Keratinocyte (primary cell): Measurements from ENCODE around the gene PAXIP1. TPM values are rescaled to one million over a fixed set of nuclear protein-coding genes. Genes with fewer than 3 reads are reported as not detected.

Source experiments
- DNase-seq: peaks from one replicate; pipeline ENCODE4 v3.0.0-alpha.2; 2011; ENCODE audit warnings: low read depth, missing footprints, low spot score
- FAIRE-seq: peaks from 2 replicates; lab custom pipeline; 2011; peaks lifted over from hg19 to GRCh38; lab: Jason Lieb, UNC
- H2AFZ ChIP-seq: 2 replicates; pipeline ENCODE4 v1.6.0; 2012; ENCODE audit warnings: low read length, control low read depth, inconsistent platforms; ENCODE audit not compliant: control insufficient read depth
- H3K27ac ChIP-seq: 2 replicates; pipeline ENCODE4 v1.5.1; 2011; ENCODE audit warnings: low read length; ENCODE audit not compliant: control insufficient read depth, insufficient read depth
- H3K27me3 ChIP-seq: 3 replicates; pipeline ENCODE4 v1.6.0; 2011; ENCODE audit warnings: low read length; ENCODE audit not compliant: control insufficient read depth, insufficient read depth; ENCODE audit errors: extremely low read depth
- H3K36me3 ChIP-seq, 2 experiments: 2 replicates in 1 of 2; 3 replicates in 1 of 2; pipeline ENCODE4 v1.5.1; 2011; ENCODE audit warnings: low read length in 2 of 2, mild to moderate bottlenecking in 1 of 2; ENCODE audit not compliant: control insufficient read depth in 2 of 2, insufficient read depth in 2 of 2; ENCODE audit errors: extremely low read depth in 1 of 2
- H3K4me1 ChIP-seq: 3 replicates; pipeline ENCODE4 v1.5.1; 2011; ENCODE audit warnings: low read length; ENCODE audit not compliant: control insufficient read depth, insufficient read depth; ENCODE audit errors: extremely low read depth
- H3K4me2 ChIP-seq: 3 replicates; pipeline ENCODE4 v1.6.0; 2011; ENCODE audit warnings: low read depth, low read length; ENCODE audit not compliant: control insufficient read depth, insufficient read depth; ENCODE audit errors: extremely low read depth
- H3K4me3 ChIP-seq, 3 experiments: fragments of 200-600 bp in 1 of 3; sonication (generic) in 1 of 3; 2 replicates in 2 of 3; 3 replicates in 1 of 3; pipeline ENCODE4 v1.5.1; 2011 to 2016; ENCODE audit warnings: low read length in 3 of 3, mild to moderate bottlenecking in 3 of 3, control low read depth in 2 of 3, inconsistent platforms in 1 of 3, low read depth in 1 of 3, mixed read lengths in 1 of 3, mixed run types in 1 of 3, moderate library complexity in 1 of 3; ENCODE audit not compliant: control insufficient read depth in 2 of 3, insufficient read depth in 2 of 3; ENCODE audit errors: extremely low read depth in 1 of 3
- H3K79me2 ChIP-seq: 2 replicates; pipeline ENCODE4 v1.6.0; 2012; ENCODE audit warnings: low read length; ENCODE audit not compliant: control insufficient read depth, insufficient read depth
- H3K9ac ChIP-seq: 3 replicates; pipeline ENCODE4 v1.6.0; 2011; ENCODE audit warnings: low read length; ENCODE audit not compliant: control insufficient read depth, insufficient read depth; ENCODE audit errors: extremely low read depth
- H3K9me1 ChIP-seq: 3 replicates; pipeline ENCODE4 v1.6.0; 2011; ENCODE audit warnings: low read length; ENCODE audit not compliant: control insufficient read depth, insufficient read depth; ENCODE audit errors: extremely low read depth
- H3K9me3 ChIP-seq: 2 replicates; pipeline ENCODE4 v1.5.1; 2012; ENCODE audit warnings: low read depth, low read length; ENCODE audit not compliant: control insufficient read depth
- H4K20me1 ChIP-seq: 3 replicates; pipeline ENCODE4 v1.6.0; 2011; ENCODE audit warnings: low read length; ENCODE audit not compliant: control insufficient read depth, insufficient read depth; ENCODE audit errors: extremely low read depth
- CTCF ChIP-seq, 3 experiments: IDR thresholded peaks in 1 of 3; conservative IDR thresholded peaks in 1 of 3; optimal IDR thresholded peaks in 1 of 3; 2 replicates in 2 of 3; 3 replicates in 1 of 3; pipeline versions ENCODE3 to v1.5.1; 2011; ENCODE audit warnings: low read length in 3 of 3, mild to moderate bottlenecking in 3 of 3, moderate library complexity in 2 of 3, control low read depth in 1 of 3, inconsistent platforms in 1 of 3; ENCODE audit not compliant: insufficient read depth in 2 of 3; ENCODE audit errors: extremely low read depth in 1 of 3
- EZH2 ChIP-seq: IDR thresholded peaks from one replicate; pipeline ENCODE4 v1.6.1; 2012; ENCODE audit warnings: inconsistent platforms, mild to moderate bottlenecking, low read length, moderate library complexity
- dilution Hi-C: fragments of 300-500 bp; cut with MboI; formaldehyde crosslinking; loops from one replicate; pipeline ENCODE4 v1.7.0; 2020; ENCODE audit warnings: low sequenced_read_pairs; ENCODE audit not compliant: extremely low pct_ligation_motif_present
- polyA plus RNA-seq, 5 experiments: library from polyadenylated mRNA; depleted of rRNA in 3 of 5; stranded (reverse) in 3 of 5; stranded (forward) in 1 of 5; unstranded in 1 of 5; fragments of >200 nt; gene quantifications; 1 replicate in 1 of 5; 2 replicates in 3 of 5; 3 replicates in 1 of 5; pipeline versions ENCODE4 v1.2.1 to v1.2.3, GENCODE V29; 2011 to 2012; ENCODE audit warnings: missing spikeins in 2 of 5, low read depth in 1 of 5, low replicate concordance in 1 of 5

The PAXIP1 gene
- polyA plus RNA-seq, 1 donor (not counting 4 experiments of a cell fraction or from before 2014, with no cell fraction given) = 9.4 TPM

GRCh38 chr7:154943906-154944305 is 59.0 kb downstream of the PAXIP1 start:
- Histone ChIP-seq H3K36me3 (peaks cover 16 to 22% of the 10 kb centered on the region in 2 experiments), H3K4me1 (no peaks in the 10 kb centered on the region)
- FAIRE-seq = no peak

GRCh38 chr7:154942691-154943090 is 60.2 kb downstream of the PAXIP1 start:
- no peak overlapping the region for H3K27ac ChIP-seq
- no peak for DNase-seq
- H3K79me2 ChIP-seq = no peaks in the 10 kb centered on the region
- no peak overlapping the region for H3K4me2 ChIP-seq
- peaks cover 16 to 19% of the 10 kb centered on the region in 2 experiments for H3K36me3 ChIP-seq
- no peak overlapping the region for H3K9ac ChIP-seq
- FAIRE-seq = no peak
- no peak overlapping the region for H3K4me3 ChIP-seq
- no peaks in the 10 kb centered on the region for H3K27me3 ChIP-seq
- H2AFZ ChIP-seq = no peak overlapping the region
- no peaks in the 10 kb centered on the region for H3K9me1 ChIP-seq
- H3K4me1 ChIP-seq = no peaks in the 10 kb centered on the region
- H4K20me1 ChIP-seq = no peaks in the 10 kb centered on the region
- TF ChIP-seq EZH2 (no peak), CTCF (optimal IDR thresholded peaks at IDR 0.05 in 1 of 3, IDR thresholded peaks at IDR 0.05 in 1 of 3, conservative IDR thresholded peaks at IDR 0.05 in 1 of 3; ENCODE audit: extremely low read depth in 1 of 3, insufficient read depth in 2 of 3, low read length in 3 of 3) (no peak)
- no peaks in the 10 kb centered on the region for H3K9me3 ChIP-seq
- dilution Hi-C loops = no loop called here

More at GRCh38 chr7:154943906-154944305, 59.0 kb downstream of the PAXIP1 start:
- Histone ChIP-seq H3K27me3 (no peaks in the 10 kb centered on the region), H3K4me3 (no peak overlapping the region), H3K27ac (no peak overlapping the region), H3K9me3 (no peaks in the 10 kb centered on the region), H3K79me2 (no peaks in the 10 kb centered on the region), H3K9ac (no peak overlapping the region), H3K4me2 (no peak overlapping the region), H4K20me1 (no peaks in the 10 kb centered on the region), H3K9me1 (no peaks in the 10 kb centered on the region), H2AFZ (no peak overlapping the region)
- TF ChIP-seq EZH2 (no peak), CTCF (optimal IDR thresholded peaks at IDR 0.05 in 1 of 3, IDR thresholded peaks at IDR 0.05 in 1 of 3, conservative IDR thresholded peaks at IDR 0.05 in 1 of 3; ENCODE audit: extremely low read depth in 1 of 3, insufficient read depth in 2 of 3, low read length in 3 of 3) (no peak)
- dilution Hi-C loops = no loop called here
- no peak for DNase-seq
